ENCODE results near the gene TNFRSF25. TPM values are rescaled to one million over a fixed set of nuclear protein-coding genes. Genes with fewer than 3 reads are reported as not detected.

TNFRSF25 gene
- total and polyA plus RNA-seq, 2 of the 8 experiments (the other 6 are each of a cell fraction or from before 2014, with no cell fraction given): 10.7 to 19.5 TPM

DNA sequence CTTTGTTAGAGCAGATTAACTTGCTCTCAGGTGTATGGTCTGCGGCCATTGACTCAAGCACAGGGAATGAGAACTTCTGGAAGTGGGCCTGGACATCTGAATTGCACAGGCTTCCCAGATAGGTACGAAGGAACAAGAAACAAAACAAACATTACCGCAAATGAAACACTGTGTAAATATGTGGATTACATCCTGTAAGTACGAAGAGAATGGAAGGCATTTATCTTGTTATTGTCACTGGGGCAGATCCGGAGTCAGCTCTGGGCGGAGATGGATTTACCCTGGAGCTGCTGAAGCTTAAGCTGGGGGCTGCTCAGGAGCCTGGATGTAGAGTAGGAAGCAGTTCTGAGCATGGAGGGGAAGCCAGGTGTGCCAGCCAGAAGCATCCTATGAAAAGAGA, 53.1 kb downstream of the TNFRSF25 start (continued):
- TF ChIP-seq, protein P1, sequence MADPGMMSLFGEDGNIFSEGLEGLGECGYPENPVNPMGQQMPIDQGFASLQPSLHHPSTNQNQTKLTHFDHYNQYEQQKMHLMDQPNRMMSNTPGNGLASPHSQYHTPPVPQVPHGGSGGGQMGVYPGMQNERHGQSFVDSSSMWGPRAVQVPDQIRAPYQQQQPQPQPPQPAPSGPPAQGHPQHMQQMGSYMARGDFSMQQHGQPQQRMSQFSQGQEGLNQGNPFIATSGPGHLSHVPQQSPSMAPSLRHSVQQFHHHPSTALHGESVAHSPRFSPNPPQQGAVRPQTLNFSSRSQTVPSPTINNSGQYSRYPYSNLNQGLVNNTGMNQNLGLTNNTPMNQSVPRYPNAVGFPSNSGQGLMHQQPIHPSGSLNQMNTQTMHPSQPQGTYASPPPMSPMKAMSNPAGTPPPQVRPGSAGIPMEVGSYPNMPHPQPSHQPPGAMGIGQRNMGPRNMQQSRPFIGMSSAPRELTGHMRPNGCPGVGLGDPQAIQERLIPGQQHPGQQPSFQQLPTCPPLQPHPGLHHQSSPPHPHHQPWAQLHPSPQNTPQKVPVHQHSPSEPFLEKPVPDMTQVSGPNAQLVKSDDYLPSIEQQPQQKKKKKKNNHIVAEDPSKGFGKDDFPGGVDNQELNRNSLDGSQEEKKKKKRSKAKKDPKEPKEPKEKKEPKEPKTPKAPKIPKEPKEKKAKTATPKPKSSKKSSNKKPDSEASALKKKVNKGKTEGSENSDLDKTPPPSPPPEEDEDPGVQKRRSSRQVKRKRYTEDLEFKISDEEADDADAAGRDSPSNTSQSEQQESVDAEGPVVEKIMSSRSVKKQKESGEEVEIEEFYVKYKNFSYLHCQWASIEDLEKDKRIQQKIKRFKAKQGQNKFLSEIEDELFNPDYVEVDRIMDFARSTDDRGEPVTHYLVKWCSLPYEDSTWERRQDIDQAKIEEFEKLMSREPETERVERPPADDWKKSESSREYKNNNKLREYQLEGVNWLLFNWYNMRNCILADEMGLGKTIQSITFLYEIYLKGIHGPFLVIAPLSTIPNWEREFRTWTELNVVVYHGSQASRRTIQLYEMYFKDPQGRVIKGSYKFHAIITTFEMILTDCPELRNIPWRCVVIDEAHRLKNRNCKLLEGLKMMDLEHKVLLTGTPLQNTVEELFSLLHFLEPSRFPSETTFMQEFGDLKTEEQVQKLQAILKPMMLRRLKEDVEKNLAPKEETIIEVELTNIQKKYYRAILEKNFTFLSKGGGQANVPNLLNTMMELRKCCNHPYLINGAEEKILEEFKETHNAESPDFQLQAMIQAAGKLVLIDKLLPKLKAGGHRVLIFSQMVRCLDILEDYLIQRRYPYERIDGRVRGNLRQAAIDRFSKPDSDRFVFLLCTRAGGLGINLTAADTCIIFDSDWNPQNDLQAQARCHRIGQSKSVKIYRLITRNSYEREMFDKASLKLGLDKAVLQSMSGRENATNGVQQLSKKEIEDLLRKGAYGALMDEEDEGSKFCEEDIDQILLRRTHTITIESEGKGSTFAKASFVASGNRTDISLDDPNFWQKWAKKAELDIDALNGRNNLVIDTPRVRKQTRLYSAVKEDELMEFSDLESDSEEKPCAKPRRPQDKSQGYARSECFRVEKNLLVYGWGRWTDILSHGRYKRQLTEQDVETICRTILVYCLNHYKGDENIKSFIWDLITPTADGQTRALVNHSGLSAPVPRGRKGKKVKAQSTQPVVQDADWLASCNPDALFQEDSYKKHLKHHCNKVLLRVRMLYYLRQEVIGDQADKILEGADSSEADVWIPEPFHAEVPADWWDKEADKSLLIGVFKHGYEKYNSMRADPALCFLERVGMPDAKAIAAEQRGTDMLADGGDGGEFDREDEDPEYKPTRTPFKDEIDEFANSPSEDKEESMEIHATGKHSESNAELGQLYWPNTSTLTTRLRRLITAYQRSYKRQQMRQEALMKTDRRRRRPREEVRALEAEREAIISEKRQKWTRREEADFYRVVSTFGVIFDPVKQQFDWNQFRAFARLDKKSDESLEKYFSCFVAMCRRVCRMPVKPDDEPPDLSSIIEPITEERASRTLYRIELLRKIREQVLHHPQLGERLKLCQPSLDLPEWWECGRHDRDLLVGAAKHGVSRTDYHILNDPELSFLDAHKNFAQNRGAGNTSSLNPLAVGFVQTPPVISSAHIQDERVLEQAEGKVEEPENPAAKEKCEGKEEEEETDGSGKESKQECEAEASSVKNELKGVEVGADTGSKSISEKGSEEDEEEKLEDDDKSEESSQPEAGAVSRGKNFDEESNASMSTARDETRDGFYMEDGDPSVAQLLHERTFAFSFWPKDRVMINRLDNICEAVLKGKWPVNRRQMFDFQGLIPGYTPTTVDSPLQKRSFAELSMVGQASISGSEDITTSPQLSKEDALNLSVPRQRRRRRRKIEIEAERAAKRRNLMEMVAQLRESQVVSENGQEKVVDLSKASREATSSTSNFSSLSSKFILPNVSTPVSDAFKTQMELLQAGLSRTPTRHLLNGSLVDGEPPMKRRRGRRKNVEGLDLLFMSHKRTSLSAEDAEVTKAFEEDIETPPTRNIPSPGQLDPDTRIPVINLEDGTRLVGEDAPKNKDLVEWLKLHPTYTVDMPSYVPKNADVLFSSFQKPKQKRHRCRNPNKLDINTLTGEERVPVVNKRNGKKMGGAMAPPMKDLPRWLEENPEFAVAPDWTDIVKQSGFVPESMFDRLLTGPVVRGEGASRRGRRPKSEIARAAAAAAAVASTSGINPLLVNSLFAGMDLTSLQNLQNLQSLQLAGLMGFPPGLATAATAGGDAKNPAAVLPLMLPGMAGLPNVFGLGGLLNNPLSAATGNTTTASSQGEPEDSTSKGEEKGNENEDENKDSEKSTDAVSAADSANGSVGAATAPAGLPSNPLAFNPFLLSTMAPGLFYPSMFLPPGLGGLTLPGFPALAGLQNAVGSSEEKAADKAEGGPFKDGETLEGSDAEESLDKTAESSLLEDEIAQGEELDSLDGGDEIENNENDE (IDR thresholded peaks at IDR 0.05; ENCODE audit: insufficient replicate concordance, low read length): no peak
- TF ChIP-seq POU5F1 (IDR thresholded peaks at IDR 0.05; ENCODE audit: low read depth, low read length) (no peak), SP2 (IDR thresholded peaks at IDR 0.05; ENCODE audit: low read length) (no peak), RXRA (IDR thresholded peaks at IDR 0.05; ENCODE audit: insufficient read depth, low read depth, low read length) (no peak), EGR1 (IDR thresholded peaks at IDR 0.05; ENCODE audit: borderline replicate concordance, low read depth, low read length) (no peak), GTF2F1 (IDR thresholded peaks at IDR 0.05; ENCODE audit: borderline replicate concordance, low read depth, low read length) (no peak), CHD2 (IDR thresholded peaks at IDR 0.05; ENCODE audit: low read length) (no peak), CBX5 (IDR thresholded peaks at IDR 0.05; ENCODE audit: low read depth, low read length) (no peak), RFX5 (IDR thresholded peaks at IDR 0.05; ENCODE audit: borderline replicate concordance, low read depth, low read length) (no peak), NANOG (IDR thresholded peaks at IDR 0.05; ENCODE audit: insufficient read depth, low read depth, low read length, poor library complexity, severe bottlenecking) (no peak)
- TF ChIP-seq, protein P2, sequence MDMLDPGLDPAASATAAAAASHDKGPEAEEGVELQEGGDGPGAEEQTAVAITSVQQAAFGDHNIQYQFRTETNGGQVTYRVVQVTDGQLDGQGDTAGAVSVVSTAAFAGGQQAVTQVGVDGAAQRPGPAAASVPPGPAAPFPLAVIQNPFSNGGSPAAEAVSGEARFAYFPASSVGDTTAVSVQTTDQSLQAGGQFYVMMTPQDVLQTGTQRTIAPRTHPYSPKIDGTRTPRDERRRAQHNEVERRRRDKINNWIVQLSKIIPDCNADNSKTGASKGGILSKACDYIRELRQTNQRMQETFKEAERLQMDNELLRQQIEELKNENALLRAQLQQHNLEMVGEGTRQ (IDR thresholded peaks at IDR 0.05; ENCODE audit: low read length): no peak

Data from H1 (cell line).